ENCODE results near the gene PGR. TPM values are rescaled to one million over a fixed set of nuclear protein-coding genes. Genes with fewer than 3 reads are reported as not detected.

PGR gene
- total and polyA plus RNA-seq, 11 donors: 1.4 to 13.9 (median 10.6) TPM

- Histone ChIP-seq H3K36me3 (peaks cover 0 to 40% (median 9%) of the 10 kb centered on the region in 9 donors), H3K27ac (no peak overlapping the region), H3K27me3 (no peaks in the 10 kb centered on the region), H3K4me1 (no peaks in the 10 kb centered on the region), H3K9me3 (no peaks in the 10 kb centered on the region), H3K4me3 (no peak overlapping the region)
- 69 to 90% (median 84%) methylated on average over 1 of the region's 1 CpG for WGBS, 4 donors
- ATAC-seq (no peak), DNase-seq (no peak)
- intact Hi-C loops (cut with DNase I): loop anchor here (5.0 to 10.0 kb wide), 6 partner anchors 146 to 863 kb away; partner anchors contain the start of gene PGR (in 1 of the 10)
- TF ChIP-seq POLR2A (IDR thresholded peaks at IDR 0.05) (no peak), CTCF (IDR thresholded peaks at IDR 0.05) (no peak)
Observed at GRCh38 chr11:100981196-100981824, 148.3 kb downstream of the PGR start.

- Histone ChIP-seq H3K9me3 (no peaks in the 10 kb centered on the region), H3K4me1 (no peaks in the 10 kb centered on the region), H3K27ac (no peak overlapping the region), H3K4me3 (no peak overlapping the region), H3K27me3 (no peaks in the 10 kb centered on the region), H3K36me3 (peaks cover 0 to 48% (median 14%) of the 10 kb centered on the region in 9 donors)
- TF ChIP-seq POLR2A (IDR thresholded peaks at IDR 0.05): no peak
- peak in 11 of 12 donors; percentile 18 to 67 (median 49) for TF ChIP-seq CTCF (IDR thresholded peaks at IDR 0.05)
- intact Hi-C loops (cut with DNase I): loop anchor here (5.0 to 10.0 kb wide), 6 partner anchors 147 to 865 kb away; partner anchors contain the start of gene PGR (in 1 of the 10)
- DNase-seq (no peak), ATAC-seq (no peak)
- WGBS, 4 donors: 59 to 66% (median 64%) methylated on average over 3 of the region's 3 CpGs
Observed at GRCh38 chr11:100980156-100980555, 149.5 kb downstream of the PGR start.
